Natural killer cell (primary cell): ENCODE measurements around the gene MPO. TPM values are rescaled to one million over a fixed set of nuclear protein-coding genes. Genes with fewer than 3 reads are reported as not detected.

Source experiments
- ATAC-seq, 3 donors: fragments of 150-1000 bp in 2 of 3; fragments of 200-7000 bp in 1 of 3; cut with Tn5 transposase; 1 replicate in 1 of 3; 2 replicates in 2 of 3; pipeline ENCODE4 v1.10.0; 2021; ENCODE audit warnings: mild to moderate bottlenecking in 2 of 3, moderate library complexity in 2 of 3
- DNase-seq, 2 donors: peaks; one replicate each; pipeline versions ENCODE4 v3.0.0 to v3.0.0-alpha.2; 2013 to 2021; ENCODE audit warnings: mixed read lengths in 1 of 2
- H3K27ac ChIP-seq: one replicate; pipeline ENCODE4 v1.5.1; 2013; ENCODE audit warnings: mild to moderate bottlenecking, low read length
- H3K27me3 ChIP-seq: one replicate; pipeline ENCODE4 v1.6.1; 2013; ENCODE audit warnings: low read length; ENCODE audit not compliant: control insufficient read depth, insufficient read depth
- H3K36me3 ChIP-seq: one replicate; pipeline ENCODE4 v1.6.1; 2013; ENCODE audit warnings: low read length; ENCODE audit not compliant: control insufficient read depth, insufficient read depth
- H3K4me1 ChIP-seq: one replicate; pipeline ENCODE4 v1.6.1; 2013; ENCODE audit warnings: low read length; ENCODE audit not compliant: control insufficient read depth, insufficient read depth
- H3K4me3 ChIP-seq: one replicate; pipeline ENCODE4 v1.5.1; 2013; ENCODE audit warnings: low read length
- H3K9me3 ChIP-seq: one replicate; pipeline ENCODE4 v1.6.1; 2013; ENCODE audit warnings: low read length; ENCODE audit not compliant: control insufficient read depth, insufficient read depth
- H3K27ac Mint-ChIP-seq, 2 donors: one replicate each; pipeline ENCODE4 v1.8.0; 2022; ENCODE audit warnings: mild to moderate bottlenecking in 2 of 2, mixed read lengths in 2 of 2, moderate library complexity in 1 of 2
- H3K27me3 Mint-ChIP-seq, 2 donors: one replicate each; pipeline ENCODE4 v1.8.0; 2022; ENCODE audit warnings: low read depth in 2 of 2, mixed read lengths in 2 of 2
- H3K36me3 Mint-ChIP-seq: one replicate; pipeline ENCODE4 v1.8.0; 2022; ENCODE audit warnings: mixed read lengths
- H3K4me1 Mint-ChIP-seq, 2 donors: one replicate each; pipeline ENCODE4 v1.8.0; 2022; ENCODE audit warnings: mixed read lengths in 2 of 2
- H3K4me3 Mint-ChIP-seq: one replicate; pipeline ENCODE4 v1.8.0; 2022; ENCODE audit warnings: mild to moderate bottlenecking, moderate library complexity, mixed read lengths
- H3K9me3 Mint-ChIP-seq, 2 donors: one replicate each; pipeline ENCODE4 v1.8.0; 2022; ENCODE audit warnings: mixed read lengths in 2 of 2
- WGBS: methylation state at CpG from one replicate; pipeline ENCODE4 v1.1.7; 2013; ENCODE audit warnings: missing lambda C conversion rate; ENCODE audit not compliant: insufficient coverage; 5-methylcytosine and 5-hydroxymethylcytosine counted together
- intact Hi-C: fragments of 100-400 bp; cut with micrococcal nuclease; formaldehyde crosslinking; loops from one replicate; pipeline ENCODE4 v1.14.2; 2022
- total RNA-seq, 4 donors: library from RNA; stranded (reverse); fragments of 120-200 nt in 1 of 4; gene quantifications; one replicate each; pipeline versions ENCODE4 v1.2.3 to v1.2.4, GENCODE V29; 2013 to 2022
- TF ChIP-seq, protein P1 (sequence below): fragments of 200-600 bp; IDR thresholded peaks from one replicate; pipeline ENCODE4 v1.8.0; 2022; ENCODE audit warnings: antibody characterized with exemption

Gene MPO
- total RNA-seq, 3 donors from 2014 or later (not counting 1 experiment from before 2014, with no cell fraction given): 1.8 to 1.9 TPM; not detected in 1

DNA sequence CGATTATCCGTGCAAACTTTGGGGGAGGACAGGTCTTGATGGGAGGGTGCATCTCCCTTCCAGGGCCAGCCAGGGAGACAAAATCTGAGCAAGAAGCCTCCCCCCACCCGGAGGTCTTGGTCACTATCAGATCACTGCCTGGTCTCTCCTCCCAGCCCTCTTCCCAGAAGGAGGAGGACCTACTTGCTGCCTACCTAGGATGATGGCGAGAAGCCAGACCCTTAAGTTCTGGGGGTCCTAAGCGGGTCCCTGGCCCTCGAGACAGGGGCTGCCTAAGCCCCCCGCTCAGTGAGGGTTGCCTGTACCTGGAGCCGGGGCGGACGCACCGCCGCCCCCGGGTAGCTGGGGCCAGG, 43.3 kb upstream of the MPO start:
- no peak for ATAC-seq
- intact Hi-C loops: no loop called here
- no peak overlapping the region for H3K4me3 ChIP-seq
- H3K4me1 ChIP-seq: peaks cover 70% of the 10 kb centered on the region
- Mint-ChIP-seq H3K27ac (peak overlapping the region; percentile 56 to 67), H3K36me3 (peaks cover 7% of the 10 kb centered on the region), H3K9me3 (no peaks in the 10 kb centered on the region), H3K4me3 (no peak overlapping the region), H3K4me1 (peaks cover 49 to 55% of the 10 kb centered on the region in 2 donors), H3K27me3 (no peaks in the 10 kb centered on the region)
- WGBS: 48% methylated on average over 11 of the region's 13 CpGs
- H3K27me3 ChIP-seq: no peaks in the 10 kb centered on the region
- H3K36me3 ChIP-seq: peaks cover 40% of the 10 kb centered on the region
- TF ChIP-seq, protein P1, sequence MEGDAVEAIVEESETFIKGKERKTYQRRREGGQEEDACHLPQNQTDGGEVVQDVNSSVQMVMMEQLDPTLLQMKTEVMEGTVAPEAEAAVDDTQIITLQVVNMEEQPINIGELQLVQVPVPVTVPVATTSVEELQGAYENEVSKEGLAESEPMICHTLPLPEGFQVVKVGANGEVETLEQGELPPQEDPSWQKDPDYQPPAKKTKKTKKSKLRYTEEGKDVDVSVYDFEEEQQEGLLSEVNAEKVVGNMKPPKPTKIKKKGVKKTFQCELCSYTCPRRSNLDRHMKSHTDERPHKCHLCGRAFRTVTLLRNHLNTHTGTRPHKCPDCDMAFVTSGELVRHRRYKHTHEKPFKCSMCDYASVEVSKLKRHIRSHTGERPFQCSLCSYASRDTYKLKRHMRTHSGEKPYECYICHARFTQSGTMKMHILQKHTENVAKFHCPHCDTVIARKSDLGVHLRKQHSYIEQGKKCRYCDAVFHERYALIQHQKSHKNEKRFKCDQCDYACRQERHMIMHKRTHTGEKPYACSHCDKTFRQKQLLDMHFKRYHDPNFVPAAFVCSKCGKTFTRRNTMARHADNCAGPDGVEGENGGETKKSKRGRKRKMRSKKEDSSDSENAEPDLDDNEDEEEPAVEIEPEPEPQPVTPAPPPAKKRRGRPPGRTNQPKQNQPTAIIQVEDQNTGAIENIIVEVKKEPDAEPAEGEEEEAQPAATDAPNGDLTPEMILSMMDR: no peak
- no peaks in the 10 kb centered on the region for H3K9me3 ChIP-seq
- DNase-seq: no peak
- H3K27ac ChIP-seq: no peak overlapping the region

DNA sequence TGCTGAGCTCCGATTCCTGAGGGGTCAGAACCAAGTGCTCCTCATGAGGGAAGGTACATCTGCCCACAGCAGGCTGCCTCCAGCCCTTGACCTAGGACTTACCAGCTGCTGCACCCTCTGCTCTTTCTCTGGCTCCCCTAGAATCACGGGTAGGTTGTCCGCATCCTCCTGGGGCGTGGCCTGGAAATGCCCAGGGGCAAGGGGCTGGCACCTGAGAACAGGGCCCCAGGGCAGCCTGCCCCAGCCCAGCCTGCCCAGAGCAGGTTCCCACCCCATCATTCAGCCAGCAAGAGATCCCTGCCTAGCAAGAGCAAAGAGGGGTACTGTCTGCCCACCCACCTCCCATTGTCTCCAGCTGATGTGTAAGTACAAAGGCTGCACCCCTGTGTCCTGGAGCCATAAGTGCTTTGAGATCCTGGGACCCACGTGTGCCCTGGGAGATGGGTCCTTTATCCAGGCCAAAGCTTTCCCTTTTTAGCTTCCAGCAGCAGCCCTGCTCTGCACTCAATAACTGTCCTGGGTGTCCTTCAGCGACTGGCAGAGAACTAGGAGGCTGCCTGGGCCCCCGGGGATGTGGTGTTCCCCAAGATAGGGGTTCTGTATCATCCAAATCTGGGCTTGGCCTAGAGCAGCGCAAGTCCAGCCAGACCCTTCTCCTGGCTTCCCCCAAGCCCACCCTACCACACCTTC, 42.8 kb upstream of the MPO start:
- Mint-ChIP-seq H3K4me3 (no peak overlapping the region), H3K4me1 (peaks cover 45 to 50% of the 10 kb centered on the region in 2 donors), H3K27ac (peak overlapping the region; percentile 56 to 67), H3K27me3 (no peaks in the 10 kb centered on the region), H3K36me3 (peaks cover 7% of the 10 kb centered on the region), H3K9me3 (no peaks in the 10 kb centered on the region)
- Histone ChIP-seq H3K27ac (no peak overlapping the region), H3K4me1 (peaks cover 70% of the 10 kb centered on the region), H3K4me3 (no peak overlapping the region), H3K9me3 (no peaks in the 10 kb centered on the region), H3K27me3 (no peaks in the 10 kb centered on the region), H3K36me3 (peaks cover 45% of the 10 kb centered on the region)
- intact Hi-C loops: no loop called here
- DNase-seq (no peak), ATAC-seq (no peak)
- 88% methylated on average over 7 of the region's 8 CpGs for WGBS
- TF ChIP-seq, protein P1: no peak

DNA sequence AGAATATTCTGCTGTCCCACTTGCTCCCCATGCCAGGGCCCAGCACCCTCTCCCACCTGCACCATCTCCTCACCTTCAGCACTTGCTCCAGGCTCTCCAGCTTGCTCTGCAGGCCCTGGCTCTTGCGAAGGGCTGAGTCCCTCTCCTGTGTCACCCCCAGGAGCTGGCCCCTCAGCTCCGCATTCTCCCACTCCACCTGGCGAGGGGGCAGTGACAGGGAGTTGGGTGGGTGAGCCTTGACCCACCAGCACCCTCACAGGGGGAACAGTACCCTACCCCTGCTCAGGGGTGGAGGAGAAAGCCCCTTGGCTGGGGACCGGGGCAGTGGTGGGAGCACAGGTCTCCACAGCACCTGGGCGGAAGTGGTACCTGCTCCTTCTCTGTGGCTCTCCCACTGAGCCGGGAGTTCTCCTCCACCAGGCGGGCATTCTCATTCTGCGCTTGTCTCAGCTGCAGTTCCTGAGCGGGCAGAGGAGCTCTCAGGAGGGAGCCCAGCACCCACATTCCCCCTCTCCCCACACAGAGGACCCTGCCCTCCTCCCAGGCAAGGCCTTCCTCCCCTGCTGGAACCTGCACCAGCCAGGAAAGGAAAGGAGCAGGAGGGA, 41.9 kb upstream of the MPO start:
- H3K4me3 ChIP-seq: no peak overlapping the region
- H3K9me3 Mint-ChIP-seq: no peaks in the 10 kb centered on the region
- 97% methylated on average over 8 of the region's 9 CpGs for WGBS
- H3K27ac Mint-ChIP-seq: peak overlapping the region; percentile 41 to 70
- H3K36me3 ChIP-seq: peaks cover 51% of the 10 kb centered on the region
- no peaks in the 10 kb centered on the region for H3K9me3 ChIP-seq
- peaks cover 70% of the 10 kb centered on the region for H3K4me1 ChIP-seq
- ATAC-seq: no peak
- H3K4me1 Mint-ChIP-seq: peaks cover 45 to 49% of the 10 kb centered on the region in 2 donors
- H3K4me3 Mint-ChIP-seq: no peak overlapping the region
- DNase-seq: no peak
- intact Hi-C loops: no loop called here
- H3K36me3 Mint-ChIP-seq: peaks cover 7% of the 10 kb centered on the region
- TF ChIP-seq, protein P1: no peak
- no peaks in the 10 kb centered on the region for H3K27me3 Mint-ChIP-seq
- no peaks in the 10 kb centered on the region for H3K27me3 ChIP-seq
- H3K27ac ChIP-seq: no peak overlapping the region
